Testis (tissue), 3 donors: ENCODE results near the gene CDK6. TPM values are rescaled to one million over a fixed set of nuclear protein-coding genes. Genes with fewer than 3 reads are reported as not detected.

Source experiments
- DNase-seq: peaks from one replicate; pipeline ENCODE4 v3.0.0-alpha.2; 2019
- H3K27ac ChIP-seq, 2 donors: fragments of 200-600 bp; sonication (generic); one replicate each; pipeline ENCODE4 v1.5.1; 2019
- H3K27me3 ChIP-seq: fragments of 200-600 bp; sonication (generic); one replicate; pipeline ENCODE4 v1.5.1; 2019
- H3K36me3 ChIP-seq: fragments of 200-600 bp; sonication (generic); one replicate; pipeline ENCODE4 v1.5.1; 2017; ENCODE audit warnings: low read depth; ENCODE audit errors: missing control alignments
- H3K4me1 ChIP-seq: fragments of 200-600 bp; sonication (generic); one replicate; pipeline ENCODE4 v1.5.1; 2019
- H3K4me3 ChIP-seq, 2 donors: fragments of 200-600 bp; sonication (generic); one replicate each; pipeline ENCODE4 v1.5.1; 2017 to 2019
- H3K9me3 ChIP-seq: fragments of 200-600 bp; sonication (generic); one replicate; pipeline ENCODE4 v1.5.1; 2017
- POLR2A ChIP-seq: fragments of 450-650 bp; IDR thresholded peaks from one replicate; pipeline ENCODE4 v1.6.1; 2017; ENCODE audit warnings: antibody characterized with exemption, mild to moderate bottlenecking, moderate library complexity
- WGBS, 2 donors: methylation state at CpG; one replicate each; pipeline ENCODE4 v1.1.5; 2018; 5-methylcytosine and 5-hydroxymethylcytosine counted together
- intact Hi-C: fragments of 100-400 bp; cut with DNase I; formaldehyde crosslinking; loops from one replicate; pipeline ENCODE4 v1.15.1; 2023; ENCODE audit warnings: low total_unique reads
- polyA plus RNA-seq: library from polyadenylated mRNA; stranded (reverse); fragments of 350-450 nt; fragmentation: Illumina TruSeq; extraction: RNeasy Lipid Tissue Mini Kit (QIAGEN cat#74804); gene quantifications from one replicate; pipeline ENCODE4 v1.2.3, GENCODE V29; 2014; ENCODE audit warnings: low read depth, low replicate concordance; ENCODE audit not compliant: insufficient read depth
- total RNA-seq, 2 donors: library from RNA; depleted of rRNA; stranded (reverse); fragments of >200 nt; gene quantifications; one replicate each; pipeline ENCODE4 v1.2.3, GENCODE V29; 2016
- TF ChIP-seq, protein P1 (sequence below), 3 experiments: fragments of 450-650 bp in 2 of 3; fragments of 200-600 bp in 1 of 3; sonication (generic) in 1 of 3; IDR thresholded peaks; one replicate each; pipeline ENCODE4 v1.5.1; 2016 to 2019; ENCODE audit warnings: antibody characterized with exemption in 3 of 3, mild to moderate bottlenecking in 2 of 3, moderate library complexity in 1 of 3

Gene CDK6
- total and polyA plus RNA-seq, 3 donors from 2014 or later = 21.1 to 31.6 (median 22.8) TPM

DNA sequence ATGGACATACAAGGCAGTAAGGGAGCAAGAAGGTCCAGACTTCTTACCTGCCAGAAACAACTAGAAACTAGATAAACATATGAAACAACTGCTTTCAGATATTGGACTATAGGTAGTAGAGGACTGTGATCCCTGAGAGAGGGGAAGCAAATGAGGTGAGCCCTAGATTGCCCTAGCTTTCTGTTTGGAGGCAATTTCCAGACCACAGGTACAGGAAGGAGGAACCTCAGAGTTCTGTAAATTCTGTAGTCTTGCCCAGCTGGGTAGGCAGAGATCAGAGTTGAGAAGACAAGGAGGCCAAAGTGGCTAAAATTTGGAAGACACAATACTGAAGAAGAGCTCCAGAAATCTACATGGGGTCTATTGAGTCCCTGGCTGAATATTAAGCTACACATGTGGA lies 21.0 kb downstream of the CDK6 start:
- no peak overlapping the region for H3K27ac ChIP-seq
- TF ChIP-seq POLR2A = no peak
- TF ChIP-seq, protein P1, sequence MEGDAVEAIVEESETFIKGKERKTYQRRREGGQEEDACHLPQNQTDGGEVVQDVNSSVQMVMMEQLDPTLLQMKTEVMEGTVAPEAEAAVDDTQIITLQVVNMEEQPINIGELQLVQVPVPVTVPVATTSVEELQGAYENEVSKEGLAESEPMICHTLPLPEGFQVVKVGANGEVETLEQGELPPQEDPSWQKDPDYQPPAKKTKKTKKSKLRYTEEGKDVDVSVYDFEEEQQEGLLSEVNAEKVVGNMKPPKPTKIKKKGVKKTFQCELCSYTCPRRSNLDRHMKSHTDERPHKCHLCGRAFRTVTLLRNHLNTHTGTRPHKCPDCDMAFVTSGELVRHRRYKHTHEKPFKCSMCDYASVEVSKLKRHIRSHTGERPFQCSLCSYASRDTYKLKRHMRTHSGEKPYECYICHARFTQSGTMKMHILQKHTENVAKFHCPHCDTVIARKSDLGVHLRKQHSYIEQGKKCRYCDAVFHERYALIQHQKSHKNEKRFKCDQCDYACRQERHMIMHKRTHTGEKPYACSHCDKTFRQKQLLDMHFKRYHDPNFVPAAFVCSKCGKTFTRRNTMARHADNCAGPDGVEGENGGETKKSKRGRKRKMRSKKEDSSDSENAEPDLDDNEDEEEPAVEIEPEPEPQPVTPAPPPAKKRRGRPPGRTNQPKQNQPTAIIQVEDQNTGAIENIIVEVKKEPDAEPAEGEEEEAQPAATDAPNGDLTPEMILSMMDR (IDR thresholded peaks at IDR 0.05) = no peak
- intact Hi-C loops = no loop called here
- H3K4me3 ChIP-seq = no peak overlapping the region
- no peaks in the 10 kb centered on the region for H3K36me3 ChIP-seq
- H3K27me3 ChIP-seq = no peaks in the 10 kb centered on the region
- no peaks in the 10 kb centered on the region for H3K9me3 ChIP-seq
- H3K4me1 ChIP-seq = no peaks in the 10 kb centered on the region
- no peak for DNase-seq

DNA sequence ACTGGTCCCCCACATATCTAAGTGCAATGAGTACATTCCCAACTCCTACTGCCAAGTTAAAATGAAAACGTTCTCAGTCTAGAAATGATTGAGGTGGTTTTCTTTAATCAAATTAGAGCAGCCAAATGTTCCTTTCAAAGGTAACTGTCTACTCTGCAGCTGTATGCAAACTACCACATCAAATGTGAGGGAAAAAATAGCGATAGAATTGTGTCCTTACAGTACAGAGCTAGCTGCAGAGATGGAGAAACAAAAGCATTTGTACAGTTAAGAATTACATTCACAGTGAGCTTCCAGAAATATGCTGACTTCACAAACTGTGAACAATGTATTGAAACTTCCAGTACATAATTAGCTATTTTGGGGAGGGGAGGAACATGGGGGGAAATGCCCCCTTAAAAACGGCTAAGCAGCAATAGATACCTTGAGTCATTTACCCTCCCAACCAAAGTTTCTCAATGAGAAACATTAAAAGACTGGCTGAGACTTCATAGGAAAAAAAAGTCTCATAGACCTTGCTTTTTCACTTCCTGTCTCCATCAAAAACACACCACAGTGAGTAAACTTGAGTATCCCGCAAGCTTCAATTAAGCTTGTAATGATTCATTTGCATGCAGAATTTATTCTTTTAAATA lies 22.9 kb downstream of the CDK6 start:
- no peaks in the 10 kb centered on the region for H3K27me3 ChIP-seq
- H3K9me3 ChIP-seq = no peaks in the 10 kb centered on the region
- H3K36me3 ChIP-seq = no peaks in the 10 kb centered on the region
- TF ChIP-seq, protein P1 (IDR thresholded peaks at IDR 0.05) = no peak
- TF ChIP-seq POLR2A = no peak
- peaks cover 12% of the 10 kb centered on the region for H3K4me1 ChIP-seq
- H3K4me3 ChIP-seq = no peak overlapping the region
- whole genome bisulfite sequencing, 2 donors = 45 to 54% methylated on average over 4 of the region's 4 CpGs
- no peak overlapping the region for H3K27ac ChIP-seq
- intact Hi-C loops = no loop called here
- DNase-seq = no peak

DNA sequence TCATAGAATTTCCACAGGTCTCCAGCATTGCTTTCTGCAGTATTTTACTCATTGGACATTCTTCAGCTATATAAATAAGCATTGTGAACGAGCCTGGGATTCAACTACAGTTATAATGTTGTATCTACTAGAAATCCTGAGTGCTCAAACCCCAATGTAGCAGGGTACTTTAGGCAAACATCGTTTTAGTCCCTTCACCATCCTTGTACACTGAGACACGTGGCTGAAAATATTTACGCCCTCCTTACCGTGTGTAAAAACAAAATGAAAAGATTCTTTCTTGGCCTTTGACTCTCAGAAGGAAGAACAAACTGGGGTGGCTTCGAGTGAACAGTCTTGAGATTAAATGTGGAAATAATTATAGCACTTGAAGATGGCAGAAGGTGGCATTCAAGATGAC lies 25.2 kb downstream of the CDK6 start:
- Histone ChIP-seq H3K9me3 (no peaks in the 10 kb centered on the region), H3K27me3 (no peaks in the 10 kb centered on the region), H3K4me3 (no peak overlapping the region), H3K27ac (no peak overlapping the region), H3K36me3 (no peaks in the 10 kb centered on the region), H3K4me1 (peaks cover 12% of the 10 kb centered on the region)
- intact Hi-C loops = no loop called here
- no peak for DNase-seq
- 85 to 86% methylated on average over 6 of the region's 6 CpGs for WGBS, 2 donors
- TF ChIP-seq, protein P1 (IDR thresholded peaks at IDR 0.05) = no peak
- TF ChIP-seq POLR2A = no peak

DNA sequence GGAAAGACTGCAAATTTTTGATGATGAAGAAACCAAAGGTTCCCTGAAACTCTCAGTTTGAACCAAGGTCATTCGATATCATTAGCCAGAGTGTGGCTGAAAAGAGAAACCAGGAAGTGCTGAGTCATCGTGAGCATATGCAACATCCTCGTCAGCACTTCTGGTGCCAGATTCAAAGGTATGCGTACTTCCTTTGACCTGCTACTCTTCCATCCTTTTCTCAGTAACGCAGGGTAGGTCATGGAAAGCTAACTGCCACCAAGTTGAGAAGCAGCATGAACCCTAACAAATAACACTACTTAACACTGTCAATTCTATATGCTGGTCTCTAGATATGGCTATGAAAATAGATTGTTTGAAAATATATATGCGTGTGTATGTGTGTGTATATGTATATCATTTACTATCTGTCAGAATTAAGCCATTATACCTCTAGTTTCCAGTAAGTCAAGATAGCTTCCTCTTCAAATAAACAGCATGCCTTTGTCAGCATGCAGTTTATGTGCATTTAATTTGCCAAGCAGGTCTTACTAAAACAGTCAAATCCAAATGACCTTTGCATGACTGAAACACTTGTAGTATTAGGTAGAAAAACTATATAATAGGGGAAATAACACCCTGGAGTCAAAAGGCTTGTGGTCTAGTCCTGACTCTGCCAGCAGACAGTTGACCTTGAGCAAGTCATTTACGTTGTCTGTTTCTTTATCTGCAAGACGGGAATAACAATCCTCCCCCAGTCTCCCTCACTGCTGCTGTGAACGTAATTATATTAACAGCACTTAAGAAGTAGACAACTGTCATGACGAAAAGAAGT lies 26.4 kb downstream of the CDK6 start:
- 31 to 46% methylated on average over 10 of the region's 10 CpGs for WGBS, 2 donors
- Histone ChIP-seq H3K36me3 (no peaks in the 10 kb centered on the region), H3K4me3 (no peak overlapping the region), H3K27ac (no peak overlapping the region), H3K27me3 (no peaks in the 10 kb centered on the region), H3K9me3 (no peaks in the 10 kb centered on the region), H3K4me1 (peaks cover 12% of the 10 kb centered on the region)
- TF ChIP-seq, protein P1 (IDR thresholded peaks at IDR 0.05) = no peak
- no peak for TF ChIP-seq POLR2A
- intact Hi-C loops = no loop called here
- peak; percentile 79 for DNase-seq
